HepG2 (cell line): ENCODE results near the gene PTPN18. TPM values are rescaled to one million over a fixed set of nuclear protein-coding genes. Genes with fewer than 3 reads are reported as not detected.

ENCODE experiments used
- CTCF ChIP-seq: sonication (generic); formaldehyde crosslinking; IDR thresholded peaks from 2 replicates; pipeline ENCODE4 v1.5.0; 2020; ENCODE audit warnings: mild to moderate bottlenecking, missing genetic modification reagents, moderate library complexity
- HMGXB4 ChIP-seq, 2 experiments: sonication (generic) in 1 of 2; formaldehyde crosslinking in 1 of 2; IDR thresholded peaks; 2 replicates each; pipeline versions ENCODE4 v1.4.0 to v1.6.1; 2018 to 2020; ENCODE audit warnings: missing genetic modification reagents in 2 of 2, borderline replicate concordance in 1 of 2, low read depth in 1 of 2, mild to moderate bottlenecking in 1 of 2, missing biosample characterization in 1 of 2
- HNRNPLL ChIP-seq: fragments of 200-400 bp; formaldehyde crosslinking; IDR thresholded peaks from 2 replicates; pipeline ENCODE4 v1.6.1; 2017; ENCODE audit warnings: mild to moderate bottlenecking, low read depth, low read length; ENCODE audit not compliant: poor library complexity, severe bottlenecking
- NFRKB ChIP-seq: fragments of 450-650 bp; IDR thresholded peaks from 2 replicates; pipeline ENCODE4 v1.6.1; 2017
- RAD21 ChIP-seq: fragments of 450-650 bp; formaldehyde crosslinking; IDR thresholded peaks from 2 replicates; pipeline ENCODE4 v1.5.0; 2020; ENCODE audit warnings: mild to moderate bottlenecking
- SMAD1 ChIP-seq: sonication (generic); formaldehyde crosslinking; IDR thresholded peaks from 2 replicates; pipeline ENCODE4 v1.4.0; 2020; ENCODE audit warnings: missing genetic modification reagents, low read depth, mild to moderate bottlenecking, borderline replicate concordance
- SPEN ChIP-seq: sonication (generic); formaldehyde crosslinking; IDR thresholded peaks from 2 replicates; pipeline ENCODE4 v1.5.1; 2020; ENCODE audit warnings: low read depth, mild to moderate bottlenecking, missing genetic modification reagents
- YY1 ChIP-seq: IDR thresholded peaks from 2 replicates; pipeline ENCODE4 v1.6.1; 2011; ENCODE audit warnings: low read length, low read depth, moderate library complexity, mild to moderate bottlenecking; ENCODE audit not compliant: insufficient read depth, insufficient replicate concordance
- ZBTB34 ChIP-seq: sonication (generic); formaldehyde crosslinking; IDR thresholded peaks from 2 replicates; pipeline ENCODE4 v1.8.0; 2022; ENCODE audit warnings: mild to moderate bottlenecking, missing genetic modification reagents
- ZC3H4 ChIP-seq: sonication (generic); formaldehyde crosslinking; IDR thresholded peaks from 2 replicates; pipeline ENCODE4 v1.4.0; 2020; ENCODE audit warnings: missing genetic modification reagents, borderline replicate concordance
- ZNF777 ChIP-seq: sonication (generic); formaldehyde crosslinking; IDR thresholded peaks from 2 replicates; pipeline ENCODE4 v1.4.0; 2020; ENCODE audit warnings: missing genetic modification reagents
- polyA plus RNA-seq, 8 experiments: library from polyadenylated mRNA; depleted of rRNA in 3 of 8; stranded (reverse) in 7 of 8; unstranded in 1 of 8; fragments of >200 nt; fragmentation: Illumina TruSeq in 4 of 8; extraction: Trizol in 4 of 8; gene quantifications; 2 replicates each; pipeline versions ENCODE4 v1.2.1 to v1.2.3, GENCODE V29; 2011 to 2016; ENCODE audit warnings: low read depth in 4 of 8, missing spikeins in 1 of 8, mixed read lengths in 1 of 8; ENCODE audit not compliant: insufficient read depth in 1 of 8
- total RNA-seq, 5 experiments: library from RNA; depleted of rRNA; stranded (reverse); fragments of >200 nt; fragmentation: Illumina TruSeq; extraction: Trizol; gene quantifications; 2 replicates each; pipeline ENCODE4 v1.2.3, GENCODE V29; 2016; ENCODE audit warnings: low read depth in 1 of 5

Gene PTPN18
- total and polyA plus RNA-seq, 2 of the 13 experiments (the other 11 are each of a cell fraction or from before 2014, with no cell fraction given), result 14.8 to 39.6 TPM

- TF ChIP-seq YY1 (peak; percentile 15), RAD21 (CRISPR knock-in tag) (no peak), SMAD1 (no peak), SPEN (CRISPR knock-in tag) (peak; percentile 33; the same call in 1 of the 2 replicates), HMGXB4 (CRISPR knock-in tag; IDR thresholded peaks at IDR 0.05; ENCODE audit: borderline replicate concordance in 1 of 2, low read depth in 1 of 2) (peak in 1 of 2 experiments; percentile 50; a peak in 1 of 4 replicates), NFRKB (no peak), HNRNPLL (peak; percentile 54), ZNF777 (CRISPR knock-in tag) (peak; percentile 74), CTCF (CRISPR knock-in tag) (peak; percentile 53), ZC3H4 (CRISPR knock-in tag) (no peak), ZBTB34 (CRISPR knock-in tag) (no peak)
- TF ChIP-seq, all 625 proteins: peak for 36
Measured at GRCh38 chr2:130327703-130328527, 27.9 kb upstream of the PTPN18 start (continued).
